ENCODE measurements around the gene ICAM2.
A peak's percentile ranks its signal among the peaks of the same experiment; 100 is the strongest.
"Not testable (repeated sequence)": the region's sequence is repeated elsewhere in the genome, so short reads cannot be mapped to it uniquely, and the experiment has no call there.

The ICAM2 gene

GRCh38 chr17:64045176-64045575 is 24.7 kb upstream of the ICAM2 start:
- DNase-seq (ENCODE audit: insufficient read length, low spot score) (no peak), FAIRE-seq (no peak)

DNA sequence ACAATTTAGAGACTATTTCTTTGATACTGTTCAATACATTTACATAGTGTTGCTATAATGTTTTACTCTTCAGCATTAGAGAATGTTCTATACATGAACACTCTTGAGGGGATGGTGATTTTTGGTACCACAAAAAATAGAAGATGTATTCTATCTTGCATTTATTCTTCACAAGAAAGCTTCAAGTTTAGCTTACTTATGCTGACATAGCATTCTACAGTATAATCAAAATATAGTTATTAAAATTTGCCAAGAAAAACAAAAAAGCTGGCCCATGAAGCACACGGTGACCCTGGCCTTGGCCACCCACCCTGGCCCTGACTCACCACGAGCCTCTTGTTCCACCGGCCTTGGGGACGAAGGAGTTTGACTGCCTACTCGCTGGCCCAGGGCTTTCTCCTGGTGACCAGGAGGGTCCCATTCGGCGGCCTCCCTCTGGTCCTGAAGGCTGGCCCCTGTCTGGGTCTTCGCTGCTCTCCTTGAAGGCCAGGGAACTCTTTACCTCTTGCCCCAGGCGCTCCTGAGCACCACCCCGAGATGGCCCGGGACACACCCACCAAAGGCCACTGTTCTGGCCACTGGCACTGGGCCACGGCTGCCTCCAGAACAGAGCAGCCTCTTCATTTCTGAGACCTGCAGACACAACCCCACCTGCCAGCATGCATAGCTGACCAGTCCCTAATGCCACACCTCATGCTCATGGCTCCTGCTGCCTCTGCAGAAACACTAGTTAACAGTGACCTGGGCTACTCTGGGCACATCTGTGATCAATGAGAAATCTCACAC is 22.5 kb upstream of the ICAM2 start:
- DNase-seq (ENCODE audit: insufficient read length, low spot score) (no peak), FAIRE-seq (no peak)

DNA sequence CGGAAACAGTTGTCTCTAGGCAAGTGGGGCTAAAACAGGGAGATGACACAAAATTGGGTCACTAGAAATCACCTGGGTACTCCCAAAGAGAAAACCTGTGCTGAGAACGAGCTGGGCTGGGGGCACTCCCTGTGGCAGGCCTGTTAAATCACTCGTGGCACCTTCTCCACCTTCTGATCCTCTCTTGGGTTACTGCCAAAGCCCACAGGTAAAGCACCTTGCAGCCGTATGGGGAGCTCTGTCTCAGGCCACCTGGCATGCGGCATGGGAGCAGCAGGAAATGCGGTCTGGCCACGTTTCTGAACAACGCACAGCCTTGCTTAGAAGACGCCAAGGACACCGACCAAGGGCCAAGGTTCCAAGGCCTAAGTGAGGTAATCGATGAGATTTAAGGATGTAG is 21.5 kb upstream of the ICAM2 start:
- FAIRE-seq (no peak), DNase-seq (ENCODE audit: insufficient read length, low spot score) (no peak)

DNA sequence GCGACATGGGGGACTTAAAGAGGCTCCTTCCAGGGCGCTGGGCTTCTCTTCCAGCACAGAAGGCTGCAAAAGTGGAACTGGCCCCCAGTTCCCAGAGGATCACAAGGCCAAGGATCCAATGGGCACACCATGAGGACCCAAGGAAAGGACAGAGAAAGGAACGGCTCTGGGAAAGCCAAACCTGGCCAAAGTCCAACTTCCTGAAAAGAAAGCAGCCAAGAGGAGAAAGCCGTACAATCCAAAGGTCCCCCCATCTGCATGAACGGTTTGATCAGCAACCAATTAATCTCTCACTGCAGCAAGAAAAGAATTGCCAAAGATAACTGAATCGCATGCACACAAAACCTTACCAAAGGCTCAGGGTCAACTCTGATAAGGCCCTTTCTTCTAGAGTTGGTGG is 19.8 kb upstream of the ICAM2 start:
- DNase-seq (ENCODE audit: insufficient read length, low spot score) (no peak), FAIRE-seq (no peak)

DNA sequence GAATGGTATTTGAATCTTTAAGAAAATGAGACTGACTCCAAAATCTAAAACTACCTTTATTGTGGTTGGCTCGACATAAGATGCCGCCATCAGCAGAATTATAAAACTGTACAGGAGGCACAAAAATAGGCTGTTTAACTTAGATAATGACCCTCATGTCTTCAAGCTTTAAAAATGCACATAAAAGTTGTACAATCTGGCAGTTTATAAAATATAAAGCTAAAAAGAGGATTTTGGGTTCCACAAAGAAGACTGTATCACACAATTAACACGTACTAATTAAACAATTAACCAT is 18.6 kb upstream of the ICAM2 start:
- FAIRE-seq (no peak), DNase-seq (ENCODE audit: insufficient read length, low spot score) (no peak)

DNA sequence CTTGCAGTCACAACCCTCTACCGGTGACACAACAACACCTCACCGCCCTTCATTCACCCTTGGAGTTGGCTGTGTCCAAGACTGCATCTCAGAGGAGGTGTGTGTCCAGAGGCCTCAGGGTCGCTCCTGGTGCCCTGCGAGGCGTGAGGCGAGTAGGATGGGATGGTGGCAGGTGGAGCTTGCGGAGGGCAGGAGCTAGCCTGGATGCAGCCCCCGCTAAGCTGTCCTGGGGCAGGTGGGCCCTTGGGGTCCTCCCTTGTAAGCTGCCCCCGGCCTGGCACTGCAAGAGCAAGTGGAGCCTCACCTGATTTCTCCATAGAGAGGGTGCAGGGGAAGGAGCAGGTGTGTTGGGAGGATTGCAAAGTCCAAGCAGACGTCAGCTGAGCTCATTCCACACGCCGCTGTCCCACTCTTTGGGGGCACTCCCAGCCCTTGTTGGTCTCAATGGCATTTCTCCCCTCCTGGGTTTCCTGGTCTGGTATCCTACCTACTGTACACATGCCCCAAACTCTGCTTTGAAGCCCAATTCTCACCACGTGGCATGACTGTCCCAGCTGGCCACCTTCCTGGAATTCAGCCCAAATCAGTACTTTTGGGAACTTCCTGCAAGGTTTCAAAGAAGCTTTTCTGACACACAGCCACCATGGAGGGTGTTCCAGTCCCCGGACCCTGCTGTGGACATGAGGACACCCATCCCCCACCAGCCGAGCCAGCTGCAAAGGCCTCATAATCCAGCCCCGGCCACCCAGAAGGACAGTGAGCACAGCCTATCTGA is 18.1 kb upstream of the ICAM2 start:
- no peak for DNase-seq (ENCODE audit: insufficient read length, low spot score)
- no peak for FAIRE-seq

DNA sequence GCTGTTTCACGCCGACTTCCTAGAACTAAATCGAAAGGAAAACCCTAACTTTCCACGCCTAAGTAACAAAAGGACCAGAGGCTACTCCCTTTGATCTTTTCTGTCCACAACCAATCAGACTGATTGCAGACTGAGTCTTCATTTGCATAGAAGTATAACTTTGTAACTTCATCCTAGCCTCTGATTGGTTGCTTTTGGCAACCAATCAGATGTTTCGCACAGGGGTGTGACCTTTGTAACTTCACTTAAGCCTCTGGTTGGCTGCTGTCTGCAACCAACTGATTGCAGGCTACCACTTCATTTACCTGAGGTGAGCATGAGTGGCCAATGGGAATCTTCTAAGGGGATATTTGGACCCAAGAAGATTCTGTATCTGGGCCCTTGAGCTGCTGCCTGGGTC is 17.4 kb upstream of the ICAM2 start:
- no peak for FAIRE-seq
- no peak for DNase-seq (ENCODE audit: insufficient read length, low spot score)

GRCh38 chr17:64037180-64037579 is 16.7 kb upstream of the ICAM2 start:
- FAIRE-seq (no peak), DNase-seq (ENCODE audit: insufficient read length, low spot score) (no peak)

- DNase-seq (ENCODE audit: insufficient read length, low spot score), result no peak
- no peak for FAIRE-seq
These were observed 15.9 kb upstream of the ICAM2 start for GRCh38 chr17:64036198-64036922.

DNA sequence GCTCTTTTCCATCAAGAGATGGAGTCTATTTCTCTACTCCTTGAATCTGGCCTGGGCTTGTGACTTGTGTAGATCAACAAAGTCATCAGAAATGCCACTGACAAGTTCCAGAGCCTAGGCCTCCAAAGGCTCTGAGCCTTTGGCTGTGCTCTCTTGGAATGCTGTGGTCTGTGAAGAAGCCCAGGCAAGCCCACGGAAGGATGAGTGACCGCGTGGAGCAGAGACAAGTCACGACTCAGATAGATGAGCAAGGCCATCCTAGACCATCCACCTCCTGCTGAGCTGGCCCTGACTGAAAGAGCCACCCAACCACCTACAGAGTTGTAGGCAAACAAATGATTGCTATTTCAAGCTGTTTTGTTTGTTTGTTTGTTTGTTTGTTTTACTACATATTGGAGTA is 11.6 kb upstream of the ICAM2 start:
- FAIRE-seq (peak; percentile 4), DNase-seq (ENCODE audit: insufficient read length, low spot score) (no peak)

GRCh38 chr17:64028874-64029464 is 8.5 kb upstream of the ICAM2 start:
- DNase-seq (ENCODE audit: insufficient read length, low spot score), result peak; percentile 76
- FAIRE-seq, result no peak

GRCh38 chr17:64025732-64026294 is 5.4 kb upstream of the ICAM2 start:
- peak; percentile 85 for DNase-seq (ENCODE audit: insufficient read length, low spot score)
- peak; percentile 81 for FAIRE-seq

- FAIRE-seq, result peak; percentile 62
These were observed 4.6 kb upstream of the ICAM2 start for GRCh38 chr17:64024781-64025731.

DNA sequence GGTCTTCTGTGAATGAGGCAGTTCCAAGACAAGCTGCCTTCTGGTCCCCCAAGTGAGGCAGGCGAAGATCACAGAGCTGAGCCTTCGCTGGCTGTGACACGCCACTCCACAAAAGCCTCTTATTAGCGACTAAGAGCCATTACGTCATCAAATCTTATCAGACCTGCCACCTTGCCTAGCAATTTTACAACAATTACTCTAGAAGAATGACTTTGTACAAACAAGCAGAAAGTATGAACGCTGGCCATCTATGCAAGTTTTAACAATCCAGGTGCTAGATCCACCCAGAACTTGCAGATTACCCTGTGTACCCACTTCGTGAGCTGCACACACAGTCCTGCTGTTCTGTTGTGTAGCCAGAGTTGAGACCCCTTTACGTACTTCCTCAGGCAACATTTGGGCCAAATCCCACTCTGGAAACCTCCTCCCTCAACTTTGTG is 3.8 kb upstream of the ICAM2 start:
- DNase-seq (ENCODE audit: insufficient read length, low spot score) (no peak), FAIRE-seq (no peak)

More at GRCh38 chr17:64024781-64025731, 4.6 kb upstream of the ICAM2 start:
- no peak for DNase-seq (ENCODE audit: insufficient read length, low spot score)

DNA sequence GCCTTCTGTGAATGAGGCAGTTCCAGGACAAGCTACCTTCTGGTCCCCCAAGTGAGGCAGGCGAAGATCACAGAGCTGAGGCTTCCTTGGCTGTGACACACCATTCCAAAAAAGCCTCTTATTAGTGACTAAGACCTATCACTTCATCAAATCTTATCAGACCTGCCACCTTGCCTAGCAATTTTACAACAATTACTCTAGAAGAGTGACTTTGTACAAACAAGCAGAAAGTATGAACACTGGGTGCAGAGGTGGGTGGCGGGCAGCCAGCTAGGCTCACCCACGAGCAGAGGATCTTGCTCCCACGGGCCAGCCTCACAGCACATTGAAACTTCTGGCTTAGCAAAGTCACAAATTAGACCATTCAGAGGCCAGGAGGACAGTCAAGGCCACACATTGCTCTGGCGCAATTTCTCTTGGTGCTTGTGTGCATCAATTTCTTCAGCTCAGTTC is 2.2 kb upstream of the ICAM2 start:
- FAIRE-seq, result no peak
- no peak for DNase-seq (ENCODE audit: insufficient read length, low spot score)

- DNase-seq (ENCODE audit: insufficient read length, low spot score); FAIRE-seq: not testable (repeated sequence)
These were observed 877 bp downstream of the ICAM2 start for GRCh38 chr17:64019551-64019961.

DNA sequence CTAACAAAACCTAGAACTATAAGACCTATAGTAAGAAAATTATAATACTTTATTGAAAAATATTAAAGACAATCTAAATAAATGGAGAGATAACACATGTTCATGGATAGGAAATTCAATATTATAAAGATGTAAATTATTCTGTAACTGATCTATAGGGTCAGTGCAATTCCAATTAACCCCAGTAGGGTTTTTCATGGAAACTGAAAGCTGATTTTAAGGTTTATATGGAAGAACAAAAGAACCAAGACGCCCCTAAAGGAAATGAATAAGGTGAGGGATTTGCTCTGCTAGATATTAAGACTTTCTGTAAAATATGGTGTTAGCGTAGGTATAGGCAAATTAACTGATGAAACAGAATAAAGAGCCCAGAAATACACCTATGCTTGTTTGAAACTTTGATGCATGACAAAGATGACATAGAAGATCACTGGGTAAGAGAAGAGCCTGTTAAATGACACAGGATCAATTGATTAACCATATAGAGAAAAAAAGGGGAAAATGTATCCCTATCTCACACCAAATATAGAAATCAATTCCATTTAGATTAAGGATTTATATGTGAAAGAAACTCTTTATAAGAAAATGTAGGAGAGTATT is 3.0 kb downstream of the ICAM2 start:
- no peak for FAIRE-seq
- DNase-seq (ENCODE audit: insufficient read length, low spot score), result no peak

DNA sequence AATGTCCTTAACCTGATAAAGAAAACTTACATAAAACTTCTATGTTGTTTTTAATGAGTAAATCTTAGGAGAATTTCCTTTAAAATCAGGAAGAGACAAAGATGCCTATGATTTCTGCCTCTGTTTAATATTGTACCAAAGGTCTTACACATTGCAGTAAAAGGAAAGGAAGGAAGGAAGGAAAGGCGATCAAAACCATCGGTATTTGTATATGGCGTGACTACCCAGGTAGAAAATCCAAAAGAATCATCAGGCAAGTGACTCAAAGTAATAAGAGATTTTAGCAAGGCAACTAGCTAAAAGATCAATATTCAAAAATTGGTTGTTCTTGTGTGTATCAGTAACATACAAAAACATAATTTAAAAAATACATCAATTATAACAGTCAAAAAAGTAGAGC is 3.5 kb downstream of the ICAM2 start:
- no peak for DNase-seq (ENCODE audit: insufficient read length, low spot score)
- no peak for FAIRE-seq

DNA sequence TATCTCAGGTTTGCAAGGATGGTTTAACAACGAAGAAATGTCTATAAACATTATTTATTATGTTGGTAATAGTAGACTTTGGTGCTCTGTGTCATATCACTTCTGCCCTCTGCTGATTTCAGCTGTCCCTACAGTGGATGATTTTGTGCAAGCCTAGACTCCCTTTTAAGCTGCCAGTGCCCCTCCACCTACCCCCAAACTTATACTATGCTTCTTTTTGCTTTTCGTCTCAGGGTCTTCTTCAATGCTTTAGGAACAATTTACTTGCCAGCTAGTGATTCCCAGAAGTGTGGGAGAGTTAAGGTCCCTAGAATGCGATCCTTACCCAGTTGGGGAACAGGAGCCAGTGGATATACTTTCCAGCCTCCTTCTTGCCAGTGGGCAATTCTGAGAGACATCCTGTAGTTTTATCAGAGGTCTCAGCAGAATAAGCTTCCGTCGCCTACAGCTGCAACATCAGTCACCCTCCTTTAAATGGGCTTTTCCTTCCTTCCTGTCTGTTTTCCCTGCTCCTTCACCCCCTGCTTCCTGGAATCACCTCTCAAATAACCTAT is 4.1 kb downstream of the ICAM2 start:
- FAIRE-seq (no peak), DNase-seq (ENCODE audit: insufficient read length, low spot score) (no peak)
